Heart left ventricle (tissue), 13 donors: ENCODE measurements around the gene ZFP92.
"Not testable (repeated sequence)": the region's sequence is repeated elsewhere in the genome, so short reads cannot be mapped to it uniquely, and the experiment has no call there.

ENCODE experiments used
- CTCF ChIP-seq, 12 donors: fragments of 200-600 bp; sonication (generic) in 4 of 12; IDR thresholded peaks; one replicate each; pipeline versions ENCODE4 v1.5.0 to v1.8.0; 2018 to 2022; ENCODE audit warnings: antibody characterized with exemption in 12 of 12, mild to moderate bottlenecking in 5 of 12
- POLR2A ChIP-seq, 2 donors: fragments of 450-650 bp; IDR thresholded peaks; one replicate each; pipeline ENCODE4 v1.6.1; 2017; ENCODE audit warnings: antibody characterized with exemption in 2 of 2, mild to moderate bottlenecking in 2 of 2, moderate library complexity in 2 of 2
- donor health status: ischemic (EF 13 %, LVEDD 7.1; RV severe dilation, severe dysfunction).
- donor health status: DM: no; HTN: yes; CAD: no.
- donor health status: DM: no; HTN: no; CAD: no.
- donor health status: ischemic (EF 25% LVEDD 6.9; RV normal size, moderate dysfunction).
- donor health status: ischemic (EF 25% LVEDD 5.7; RV mildly dilated, moderate dysfunction).
- donor health status: ischemic (EF 35%, LVEDD 5.7; RV mildly dilated, moderate dysfunction).
- donor health status: nonischemic (EF 11% LVEDD 7.7; RV severe dilation, severe dysfunction).
- donor health status: DM: yes; HTN: yes; CAD: no.
- donor health status: PGD.
- donor health status: ischemic (EF 29% LVEDD 5.4; RV normal size, mild dysfunction).
- donor health status: nonischemic (EF 23%, LVEDD 6.1; RV moderate dilation, normal function).

- TF ChIP-seq POLR2A, CTCF (IDR thresholded peaks at IDR 0.05): not testable (repeated sequence)
Observed at GRCh38 chrX:153389460-153389768, 21.9 kb upstream of the ZFP92 start.
